NCI-H1048 (cell line): ENCODE results near the gene BCAS3.
"Not testable (repeated sequence)": the region's sequence is repeated elsewhere in the genome, so short reads cannot be mapped to it uniquely, and the experiment has no call there.

ENCODE experiments used
- DNase-seq: peaks from one replicate; lab custom pipeline; 2025; lab: John Stamatoyannopoulos, UW

BCAS3 gene

GRCh38 chr17:61422116-61422799 is 744.6 kb downstream of the BCAS3 start:
- no peak for DNase-seq

GRCh38 chr17:61422869-61423268 is 745.2 kb downstream of the BCAS3 start:
- DNase-seq: no peak

DNA sequence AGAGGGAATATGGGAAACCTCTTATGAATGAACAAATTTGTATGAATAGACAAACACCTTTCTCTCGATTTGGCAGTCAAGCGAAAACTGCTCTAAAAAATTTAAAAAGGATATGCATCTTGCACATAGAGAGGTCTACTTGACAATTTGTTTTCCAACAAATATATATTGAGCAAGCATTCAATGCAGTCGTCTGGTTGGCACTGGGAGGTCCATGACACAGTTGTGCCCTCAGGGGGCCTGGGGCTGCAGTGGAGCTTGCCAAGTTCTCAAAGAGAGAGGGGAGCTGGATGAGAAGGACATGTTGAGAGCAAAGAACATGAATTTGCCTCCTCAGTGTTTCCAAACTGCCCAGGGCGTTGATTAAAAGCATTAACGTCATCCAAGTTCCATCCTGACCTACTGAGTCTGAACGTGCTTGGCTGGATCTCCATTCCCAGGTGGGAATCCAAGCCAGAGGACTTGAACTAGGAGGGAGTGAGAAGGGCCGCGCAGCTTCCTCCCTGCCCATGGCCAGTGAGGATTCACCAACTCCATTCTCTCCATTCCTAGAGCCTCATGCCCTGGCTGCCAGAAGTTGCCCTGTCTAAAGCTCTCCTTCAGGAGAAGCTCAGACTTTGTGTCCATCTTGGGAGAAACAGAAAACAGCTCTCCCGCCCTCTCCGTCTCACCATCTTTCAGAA is 746.5 kb downstream of the BCAS3 start:
- DNase-seq: no peak

DNA sequence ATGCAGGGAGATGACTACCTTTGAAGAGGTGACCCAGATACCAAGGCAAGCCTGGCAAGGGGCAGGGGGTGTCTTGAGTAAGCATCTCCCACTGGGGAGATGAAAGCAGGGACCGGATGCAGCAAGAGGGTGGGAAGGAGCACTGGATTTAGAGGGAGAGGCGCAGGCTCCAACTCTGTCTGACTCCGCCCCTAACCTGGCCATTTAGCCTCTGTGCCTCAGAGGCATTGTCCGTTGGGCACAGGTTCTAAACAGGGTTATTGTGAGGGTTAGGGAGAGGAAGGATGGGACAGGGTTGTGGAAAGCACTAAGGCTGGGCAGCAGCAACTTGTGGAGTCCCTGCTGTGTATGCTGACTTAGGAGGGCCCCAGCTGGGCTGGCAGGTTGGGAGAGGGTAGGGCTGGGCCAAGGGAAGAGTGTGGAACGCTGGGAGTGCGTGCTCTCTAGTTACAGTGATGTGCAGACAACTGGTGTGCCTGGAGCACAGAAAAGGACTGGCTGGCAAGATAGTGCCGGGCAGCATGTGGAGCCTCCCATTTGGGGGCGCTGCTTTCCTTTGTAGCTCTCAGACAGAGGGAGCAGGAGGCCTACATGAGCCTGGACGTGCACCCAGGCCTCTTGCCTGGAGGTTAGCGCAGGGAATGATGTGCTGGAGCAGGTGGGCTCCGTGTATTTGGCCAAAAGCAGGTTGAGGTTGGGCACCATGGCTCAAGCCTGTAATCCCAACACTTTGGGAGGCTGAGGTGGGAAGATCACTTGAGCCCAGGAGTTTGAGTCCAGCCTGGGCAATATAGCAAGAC is 748.2 kb downstream of the BCAS3 start:
- DNase-seq: no peak

DNA sequence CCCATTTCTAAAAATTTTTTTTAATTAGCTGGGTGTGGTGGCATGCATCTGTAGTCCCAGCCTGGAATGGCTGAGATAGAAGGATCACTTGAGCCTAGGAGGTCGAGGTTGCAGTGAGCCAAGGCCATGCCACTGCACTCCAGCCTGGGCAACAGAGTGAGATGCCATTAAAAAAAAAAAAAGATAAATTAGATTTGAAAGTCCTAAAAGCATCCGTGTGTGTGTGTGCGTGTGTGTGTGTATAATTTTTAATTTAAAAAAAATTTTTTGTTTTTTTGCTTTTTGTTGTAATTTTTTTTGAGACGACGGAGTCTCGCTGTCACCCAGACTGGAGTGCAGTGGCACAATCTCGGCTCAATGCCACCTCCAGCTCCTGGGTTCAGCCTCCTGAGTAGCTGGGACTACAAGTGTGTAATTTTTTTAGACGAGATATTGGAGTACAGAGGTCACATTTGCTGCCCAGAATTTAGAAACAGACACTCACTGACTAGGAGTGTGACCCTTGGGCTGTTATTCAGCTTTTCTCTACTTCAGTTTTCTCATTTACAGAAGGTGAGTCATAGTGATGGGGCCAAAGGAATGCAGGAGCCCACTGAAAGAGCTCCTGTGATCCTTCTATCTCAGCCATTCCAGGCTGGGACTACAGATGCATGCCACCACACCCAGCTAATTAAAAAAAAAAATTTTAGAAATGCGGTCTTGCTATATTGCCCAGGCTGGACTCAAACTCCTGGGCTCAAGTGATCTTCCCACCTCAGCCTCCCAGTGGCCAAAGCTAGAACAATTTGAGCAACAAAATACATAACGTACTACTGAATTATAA is 749.0 kb downstream of the BCAS3 start:
- DNase-seq: no peak

GRCh38 chr17:61427567-61427966 is 749.9 kb downstream of the BCAS3 start:
- DNase-seq: no peak

DNA sequence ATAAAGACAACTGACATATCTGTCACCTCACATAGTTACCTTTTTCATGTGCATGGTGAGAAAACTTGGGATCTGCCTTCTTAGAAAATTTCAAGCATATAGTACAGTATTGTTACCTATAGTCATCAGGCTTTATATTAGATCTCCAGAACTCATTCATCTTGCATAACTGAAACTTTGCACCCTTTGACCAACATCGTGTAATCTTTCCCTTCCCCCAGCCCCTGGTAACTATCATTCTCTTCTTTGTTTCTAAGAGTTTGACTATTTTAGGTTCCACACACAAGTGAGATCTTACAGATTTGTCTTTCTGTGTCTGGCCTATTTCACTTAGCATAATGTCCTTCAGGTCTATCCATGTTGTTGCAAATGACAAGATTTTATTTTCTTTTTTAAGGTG is 751.6 kb downstream of the BCAS3 start:
- DNase-seq: no peak

DNA sequence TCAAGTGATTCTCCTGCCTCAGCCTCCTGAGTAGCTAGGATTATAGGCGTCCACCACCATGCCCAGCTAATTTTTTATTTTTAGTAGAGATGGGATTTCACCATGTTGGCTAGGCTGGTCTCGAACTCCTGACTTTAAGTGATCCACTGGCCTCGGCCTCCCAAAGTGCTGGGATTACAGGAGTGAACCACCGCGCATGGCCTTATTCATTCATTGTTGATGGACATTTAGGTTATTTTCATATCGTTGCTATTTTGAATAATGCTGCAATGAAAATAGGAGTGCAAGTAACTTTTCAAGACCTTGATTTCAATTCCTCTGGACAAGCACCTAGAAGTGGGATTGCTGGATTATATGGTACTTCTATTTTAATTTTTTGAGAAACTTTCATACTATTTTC is 752.2 kb downstream of the BCAS3 start:
- DNase-seq: not testable (repeated sequence)

DNA sequence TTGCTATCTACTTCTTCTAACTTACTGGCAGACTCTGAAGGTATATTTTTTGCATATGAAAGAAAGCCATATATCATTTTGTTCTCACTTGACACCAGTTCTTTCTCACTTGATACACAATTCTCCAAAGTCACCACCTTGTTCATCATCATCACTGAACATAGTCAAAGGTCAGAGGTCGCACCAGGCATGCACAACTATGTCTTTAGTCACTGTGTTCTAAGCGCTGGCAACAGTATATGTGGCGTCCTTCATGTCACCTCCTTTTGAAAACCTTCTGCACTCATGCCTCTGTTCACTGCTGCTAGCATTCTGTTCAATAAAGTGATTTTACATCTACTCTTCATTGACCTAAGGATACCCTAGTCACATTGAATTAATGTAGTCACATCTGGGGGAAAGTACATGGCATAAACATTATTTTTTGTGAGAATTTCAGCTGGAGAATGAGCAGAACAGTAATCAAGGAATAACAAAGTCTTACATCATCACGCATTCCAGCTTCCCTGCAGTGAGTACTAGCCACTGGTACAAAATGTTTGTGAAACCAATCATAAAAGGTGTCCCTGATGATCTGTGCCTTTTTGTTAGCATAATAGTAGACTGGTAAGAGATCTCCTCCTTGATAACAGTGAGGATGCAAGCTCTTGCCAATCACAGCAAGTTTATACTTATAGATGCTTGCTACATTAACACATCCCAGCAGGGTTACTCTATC is 754.1 kb downstream of the BCAS3 start:
- DNase-seq: no peak

DNA sequence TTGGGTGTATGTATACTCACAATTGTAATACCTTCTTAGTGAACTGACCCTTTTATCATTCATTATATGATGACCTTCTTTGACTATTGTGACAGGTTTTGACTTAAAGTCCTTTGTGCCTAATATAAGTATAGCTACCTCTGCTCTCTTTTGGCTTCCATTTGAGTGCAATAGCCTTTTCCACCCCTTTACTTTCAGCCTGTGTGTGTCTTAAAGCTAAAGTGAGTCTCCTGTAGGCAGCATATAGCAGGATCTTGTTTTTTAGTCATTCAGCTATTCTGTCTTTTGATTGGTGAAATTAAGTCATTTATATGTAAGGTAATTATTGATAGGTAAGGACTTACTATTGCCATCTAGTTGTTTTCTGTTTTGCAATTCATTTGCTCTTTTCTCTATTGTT is 758.6 kb downstream of the BCAS3 start:
- DNase-seq: no peak

DNA sequence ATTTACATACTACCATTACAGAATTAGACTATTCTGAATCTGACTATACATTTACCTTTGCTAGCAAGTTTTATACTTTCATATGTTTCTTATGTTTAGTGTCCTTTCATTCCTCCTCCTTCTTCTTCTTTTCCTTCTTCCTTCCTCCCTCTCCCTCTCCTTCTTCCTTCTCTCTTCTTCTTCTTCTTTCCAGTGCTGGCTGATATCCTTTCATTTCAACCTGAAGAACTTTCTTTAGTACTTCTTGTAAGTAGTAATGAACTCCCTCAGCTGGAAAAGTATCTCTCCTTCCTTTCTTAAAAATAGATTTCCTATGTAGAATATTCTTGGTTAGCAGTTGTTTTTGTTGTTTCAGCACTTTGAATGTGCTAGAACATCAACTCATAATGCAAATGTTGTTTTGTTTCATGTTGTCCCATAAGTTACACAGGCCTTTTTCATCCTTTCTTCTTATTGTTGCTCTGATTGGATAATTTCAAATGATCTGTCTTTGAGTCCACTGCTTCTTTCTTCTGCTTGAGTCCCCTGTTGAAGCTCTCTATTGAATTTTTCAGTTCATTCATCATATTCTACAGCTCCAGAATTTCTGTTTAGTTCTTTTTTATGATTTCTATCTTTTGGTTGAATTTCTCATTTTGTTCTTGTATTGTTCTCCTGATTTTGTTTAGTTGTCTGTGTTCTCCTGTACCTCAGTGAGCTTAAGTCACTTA is 759.5 kb downstream of the BCAS3 start:
- no peak for DNase-seq

DNA sequence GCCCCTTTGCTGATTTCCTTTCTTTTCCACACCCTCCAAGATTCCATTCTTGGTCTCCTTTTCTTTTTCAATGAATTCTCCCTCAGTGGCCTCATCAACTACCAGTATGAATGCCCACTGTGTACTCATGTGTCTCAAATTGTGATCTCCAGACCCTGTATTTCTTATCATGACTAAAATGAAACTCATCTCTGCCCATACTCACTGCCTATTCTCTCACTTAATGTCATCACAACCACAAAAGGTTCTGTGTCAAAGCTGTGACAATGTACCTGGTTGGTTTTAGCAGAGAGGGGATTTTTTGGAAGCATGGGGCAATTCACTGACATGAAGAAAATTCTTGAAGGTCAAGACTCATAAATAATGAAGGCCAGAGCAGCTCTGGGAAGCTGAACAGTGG is 763.0 kb downstream of the BCAS3 start:
- no peak for DNase-seq

DNA sequence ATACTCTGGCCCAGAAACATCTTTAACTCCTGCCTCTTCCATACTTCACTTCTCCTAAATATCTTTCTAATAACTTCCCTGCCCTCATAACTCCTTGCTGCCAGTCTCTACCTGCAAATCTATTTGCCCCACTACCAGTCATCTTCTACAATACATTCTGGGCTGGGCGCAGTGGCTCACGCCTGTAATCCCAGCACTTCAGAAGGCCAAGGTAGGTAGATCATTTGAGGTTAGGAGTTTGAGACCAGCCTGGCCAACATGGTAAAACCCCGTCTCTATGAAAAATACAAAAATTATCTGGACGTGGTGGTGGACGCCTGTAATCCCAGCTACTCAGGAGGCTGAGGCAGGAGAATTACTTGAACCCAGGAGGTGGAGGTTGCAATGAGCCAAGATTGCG is 763.9 kb downstream of the BCAS3 start:
- DNase-seq: not testable (repeated sequence)

GRCh38 chr17:61442136-61442775 is 764.6 kb downstream of the BCAS3 start:
- no peak for DNase-seq
